Measurements from ENCODE around the gene TTC3. TPM values are rescaled to one million over a fixed set of nuclear protein-coding genes. Genes with fewer than 3 reads are reported as not detected.

Gene TTC3
- total and polyA plus RNA-seq, 10 of the 15 experiments (the other 5 are each of a cell fraction or from before 2014, with no cell fraction given): 23.1 to 94.9 (median 72.7) TPM

GRCh38 chr21:37176716-37177115, 103.7 kb downstream of the TTC3 start (continued):
- TF ChIP-seq SMARCA5 (IDR thresholded peaks at IDR 0.05) (no peak), JUNB (IDR thresholded peaks at IDR 0.05) (no peak), GATAD2B (conservative IDR thresholded peaks at IDR 0.05; ENCODE audit: low read depth) (no peak), IRF5 (IDR thresholded peaks at IDR 0.05; ENCODE audit: borderline replicate concordance) (no peak), BMI1 (IDR thresholded peaks at IDR 0.05; ENCODE audit: borderline replicate concordance) (no peak), HDAC6 (IDR thresholded peaks at IDR 0.05; ENCODE audit: unreplicated experiment) (no peak)

- Histone ChIP-seq H2AFZ (ENCODE audit: control insufficient read depth, low read depth, low read length) (no peak overlapping the region), H3K4me3 (no peak overlapping the region), H3K9me3 (replicated peaks; ENCODE audit: control insufficient read depth, insufficient read depth, low read length) (no peaks in the 10 kb centered on the region), H3K36me3 (ENCODE audit: control insufficient read depth in 2 of 2, insufficient read depth in 2 of 2, low read length in 1 of 2) (peaks cover 3 to 11% of the 10 kb centered on the region in 2 experiments), H3K4me1 (ENCODE audit: control insufficient read depth, insufficient read depth, low read length) (0 out of 2 replicates have a peak, but pooled peaks cover 5% of the 10 kb centered on the region), H3K27ac (ENCODE audit: control insufficient read depth, insufficient read depth) (no peak overlapping the region), H3K27me3 (replicated peaks in 1 of 2; ENCODE audit: control insufficient read depth in 2 of 2, insufficient read depth in 2 of 2, low read length in 1 of 2) (no peaks in the 10 kb centered on the region), H3K9ac (ENCODE audit: control insufficient read depth, insufficient read depth, low read length) (no peak overlapping the region), H4K20me1 (ENCODE audit: control insufficient read depth, insufficient read depth) (no peaks in the 10 kb centered on the region), H3K4me2 (ENCODE audit: control insufficient read depth, insufficient read depth) (no peak overlapping the region), H3K79me2 (ENCODE audit: control insufficient read depth, insufficient read depth, low read length) (no peaks in the 10 kb centered on the region)
- in situ Hi-C loops (cut with MboI): no loop called here
- TF ChIP-seq NBN (IDR thresholded peaks at IDR 0.05) (no peak), HCFC1 (IDR thresholded peaks at IDR 0.05; ENCODE audit: low read length) (no peak), MAX (IDR thresholded peaks at IDR 0.05; ENCODE audit: low read depth, low read length) (no peak), EGR1 (IDR thresholded peaks at IDR 0.05; ENCODE audit: borderline replicate concordance in 1 of 2, low read depth in 2 of 2, low read length in 2 of 2) (no peak), CREB1 (IDR thresholded peaks at IDR 0.05; ENCODE audit: low read depth) (no peak), HDAC6 (IDR thresholded peaks at IDR 0.05; ENCODE audit: unreplicated experiment) (no peak), LARP7 (IDR thresholded peaks at IDR 0.05) (no peak), SIN3A (IDR thresholded peaks at IDR 0.05; ENCODE audit: low read depth, low read length) (no peak), IRF5 (IDR thresholded peaks at IDR 0.05; ENCODE audit: borderline replicate concordance) (no peak), SMC3 (IDR thresholded peaks at IDR 0.05; ENCODE audit: borderline replicate concordance, low read length) (no peak), STAT3 (IDR thresholded peaks at IDR 0.05; ENCODE audit: low read depth, low read length) (no peak), SIX5 (IDR thresholded peaks at IDR 0.05; ENCODE audit: low read depth, low read length, severe bottlenecking) (no peak)
- ATAC-seq (no peak), DNase-seq (ENCODE audit: low read depth, low spot score) (no peak), FAIRE-seq (peak; percentile 49)
- RAD21 ChIA-PET (ENCODE audit: unreplicated experiment): no interaction called here
- intact Hi-C loops (cut with micrococcal nuclease; ENCODE audit: unreplicated experiment): no loop called here
- BruUV-seq (replicated peaks): no TSS peak
- CTCF ChIA-PET: no interaction called here
- WGBS (ENCODE audit: insufficient coverage, insufficient replicate concordance, low lambda C conversion rate, missing lambda C conversion rate): 94% methylated on average over 3 of the region's 3 CpGs
- POLR2A ChIA-PET: no interaction called here
- SMC1A ChIA-PET (ENCODE audit: uncharacterized antibody, unreplicated experiment): interaction anchor here (1.0 to 1.1 kb wide), 2 partner anchors 8 to 14 kb away, joined by 3 read pairs; no protein-coding TSS in a partner anchor
Observed at GRCh38 chr21:37181059-37181458, 108.0 kb downstream of the TTC3 start.

Data from GM12878 (cell line).